Measurements from ENCODE around the gene SLF2. TPM values are rescaled to one million over a fixed set of nuclear protein-coding genes. Genes with fewer than 3 reads are reported as not detected.

Gene SLF2
- total and polyA plus RNA-seq, 2 of the 13 experiments (the other 11 are each of a cell fraction or from before 2014, with no cell fraction given) = 12.2 to 48.1 TPM

DNA sequence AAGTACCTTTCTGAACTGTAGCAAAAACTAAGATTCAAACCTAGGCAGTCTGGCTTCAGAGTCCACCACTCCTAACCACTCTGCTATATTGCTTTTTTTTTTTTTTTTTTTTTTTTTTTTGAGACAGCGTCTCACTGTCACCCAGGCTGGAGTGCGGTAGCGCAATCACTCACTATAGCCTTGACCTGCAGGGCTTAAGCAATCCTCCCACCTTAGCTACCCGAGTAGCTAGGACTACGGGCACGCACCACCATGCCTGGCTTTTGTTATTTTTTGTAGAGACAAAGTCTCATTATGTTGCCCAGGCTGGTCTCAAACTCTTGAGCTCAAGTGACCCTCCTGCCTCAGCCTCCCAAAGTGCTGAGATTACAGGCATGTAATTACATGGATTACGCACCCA is 10.1 kb upstream of the SLF2 start (continued):
- TF ChIP-seq, protein P1, sequence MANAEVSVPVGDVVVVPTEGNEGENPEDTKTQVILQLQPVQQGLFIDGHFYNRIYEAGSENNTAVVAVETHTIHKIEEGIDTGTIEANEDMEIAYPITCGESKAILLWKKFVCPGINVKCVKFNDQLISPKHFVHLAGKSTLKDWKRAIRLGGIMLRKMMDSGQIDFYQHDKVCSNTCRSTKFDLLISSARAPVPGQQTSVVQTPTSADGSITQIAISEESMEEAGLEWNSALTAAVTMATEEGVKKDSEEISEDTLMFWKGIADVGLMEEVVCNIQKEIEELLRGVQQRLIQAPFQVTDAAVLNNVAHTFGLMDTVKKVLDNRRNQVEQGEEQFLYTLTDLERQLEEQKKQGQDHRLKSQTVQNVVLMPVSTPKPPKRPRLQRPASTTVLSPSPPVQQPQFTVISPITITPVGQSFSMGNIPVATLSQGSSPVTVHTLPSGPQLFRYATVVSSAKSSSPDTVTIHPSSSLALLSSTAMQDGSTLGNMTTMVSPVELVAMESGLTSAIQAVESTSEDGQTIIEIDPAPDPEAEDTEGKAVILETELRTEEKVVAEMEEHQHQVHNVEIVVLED (CRISPR knock-in tag; IDR thresholded peaks at IDR 0.05; ENCODE audit: borderline replicate concordance) = no peak
- no peak for TF ChIP-seq KDM5B (CRISPR knock-in tag; IDR thresholded peaks at IDR 0.05; ENCODE audit: borderline replicate concordance)
- TF ChIP-seq, protein P2, sequence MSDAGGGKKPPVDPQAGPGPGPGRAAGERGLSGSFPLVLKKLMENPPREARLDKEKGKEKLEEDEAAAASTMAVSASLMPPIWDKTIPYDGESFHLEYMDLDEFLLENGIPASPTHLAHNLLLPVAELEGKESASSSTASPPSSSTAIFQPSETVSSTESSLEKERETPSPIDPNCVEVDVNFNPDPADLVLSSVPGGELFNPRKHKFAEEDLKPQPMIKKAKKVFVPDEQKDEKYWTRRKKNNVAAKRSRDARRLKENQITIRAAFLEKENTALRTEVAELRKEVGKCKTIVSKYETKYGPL (CRISPR knock-in tag; IDR thresholded peaks at IDR 0.05) = no peak
- TF ChIP-seq SRF (IDR thresholded peaks at IDR 0.05; ENCODE audit: low read depth, low read length) = no peak
- TF ChIP-seq ZMYM3 (CRISPR knock-in tag; IDR thresholded peaks at IDR 0.05) = peak; percentile 81
- no peak for TF ChIP-seq ZNF441 (CRISPR knock-in tag; IDR thresholded peaks at IDR 0.05; ENCODE audit: borderline replicate concordance)
- TF ChIP-seq ZNF589 (CRISPR knock-in tag; conservative IDR thresholded peaks at IDR 0.05) = no peak
- no peak for TF ChIP-seq ZZZ3 (CRISPR knock-in tag; IDR thresholded peaks at IDR 0.05; ENCODE audit: borderline replicate concordance)
- TF ChIP-seq JDP2 (CRISPR knock-in tag; IDR thresholded peaks at IDR 0.05; ENCODE audit: borderline replicate concordance) = no peak
- no peak for TF ChIP-seq ZMYM2 (CRISPR knock-in tag; IDR thresholded peaks at IDR 0.05)
- TF ChIP-seq ZNF333 (CRISPR knock-in tag; IDR thresholded peaks at IDR 0.05; ENCODE audit: borderline replicate concordance) = no peak
- no peak for TF ChIP-seq ARHGAP35 (CRISPR knock-in tag; IDR thresholded peaks at IDR 0.05; ENCODE audit: borderline replicate concordance)
- no peak for TF ChIP-seq FOSL1 (CRISPR knock-in tag; IDR thresholded peaks at IDR 0.05; ENCODE audit: borderline replicate concordance)
- TF ChIP-seq, protein P3, sequence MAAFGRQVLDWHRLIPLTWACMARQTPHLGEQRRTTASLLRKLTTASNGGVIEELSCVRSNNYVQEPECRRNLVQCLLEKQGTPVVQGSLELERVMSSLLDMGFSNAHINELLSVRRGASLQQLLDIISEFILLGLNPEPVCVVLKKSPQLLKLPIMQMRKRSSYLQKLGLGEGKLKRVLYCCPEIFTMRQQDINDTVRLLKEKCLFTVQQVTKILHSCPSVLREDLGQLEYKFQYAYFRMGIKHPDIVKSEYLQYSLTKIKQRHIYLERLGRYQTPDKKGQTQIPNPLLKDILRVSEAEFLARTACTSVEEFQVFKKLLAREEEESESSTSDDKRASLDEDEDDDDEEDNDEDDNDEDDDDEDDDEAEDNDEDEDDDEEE (CRISPR knock-in tag; IDR thresholded peaks at IDR 0.05) = no peak
- TF ChIP-seq YEATS2 (CRISPR knock-in tag; IDR thresholded peaks at IDR 0.05; ENCODE audit: borderline replicate concordance) = no peak
- TF ChIP-seq ZNF558 (CRISPR knock-in tag; IDR thresholded peaks at IDR 0.05; ENCODE audit: borderline replicate concordance) = no peak
- TF ChIP-seq ZNF331 (CRISPR knock-in tag; IDR thresholded peaks at IDR 0.05) = peak; percentile 63
- no peak for TF ChIP-seq ZNF20 (CRISPR knock-in tag; IDR thresholded peaks at IDR 0.05)
- TF ChIP-seq ETV5 (CRISPR knock-in tag; IDR thresholded peaks at IDR 0.05; ENCODE audit: borderline replicate concordance) = no peak
- no peak for TF ChIP-seq ZNF317 (CRISPR knock-in tag; IDR thresholded peaks at IDR 0.05)
- TF ChIP-seq, protein P4, sequence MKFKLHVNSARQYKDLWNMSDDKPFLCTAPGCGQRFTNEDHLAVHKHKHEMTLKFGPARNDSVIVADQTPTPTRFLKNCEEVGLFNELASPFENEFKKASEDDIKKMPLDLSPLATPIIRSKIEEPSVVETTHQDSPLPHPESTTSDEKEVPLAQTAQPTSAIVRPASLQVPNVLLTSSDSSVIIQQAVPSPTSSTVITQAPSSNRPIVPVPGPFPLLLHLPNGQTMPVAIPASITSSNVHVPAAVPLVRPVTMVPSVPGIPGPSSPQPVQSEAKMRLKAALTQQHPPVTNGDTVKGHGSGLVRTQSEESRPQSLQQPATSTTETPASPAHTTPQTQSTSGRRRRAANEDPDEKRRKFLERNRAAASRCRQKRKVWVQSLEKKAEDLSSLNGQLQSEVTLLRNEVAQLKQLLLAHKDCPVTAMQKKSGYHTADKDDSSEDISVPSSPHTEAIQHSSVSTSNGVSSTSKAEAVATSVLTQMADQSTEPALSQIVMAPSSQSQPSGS (CRISPR knock-in tag; IDR thresholded peaks at IDR 0.05) = no peak
- no peak for TF ChIP-seq MEIS2 (CRISPR knock-in tag; IDR thresholded peaks at IDR 0.05)
- TF ChIP-seq, protein P5, sequence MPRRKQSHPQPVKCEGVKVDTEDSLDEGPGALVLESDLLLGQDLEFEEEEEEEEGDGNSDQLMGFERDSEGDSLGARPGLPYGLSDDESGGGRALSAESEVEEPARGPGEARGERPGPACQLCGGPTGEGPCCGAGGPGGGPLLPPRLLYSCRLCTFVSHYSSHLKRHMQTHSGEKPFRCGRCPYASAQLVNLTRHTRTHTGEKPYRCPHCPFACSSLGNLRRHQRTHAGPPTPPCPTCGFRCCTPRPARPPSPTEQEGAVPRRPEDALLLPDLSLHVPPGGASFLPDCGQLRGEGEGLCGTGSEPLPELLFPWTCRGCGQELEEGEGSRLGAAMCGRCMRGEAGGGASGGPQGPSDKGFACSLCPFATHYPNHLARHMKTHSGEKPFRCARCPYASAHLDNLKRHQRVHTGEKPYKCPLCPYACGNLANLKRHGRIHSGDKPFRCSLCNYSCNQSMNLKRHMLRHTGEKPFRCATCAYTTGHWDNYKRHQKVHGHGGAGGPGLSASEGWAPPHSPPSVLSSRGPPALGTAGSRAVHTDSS (CRISPR knock-in tag; conservative IDR thresholded peaks at IDR 0.05) = no peak
- TF ChIP-seq SOX13 (IDR thresholded peaks at IDR 0.05) = no peak
- TF ChIP-seq SOX13 (CRISPR knock-in tag; conservative IDR thresholded peaks at IDR 0.05 in 1 of 2, IDR thresholded peaks at IDR 0.05 in 1 of 2) = no peak; a peak in 1 of 4 replicates

Data from HepG2 (cell line).